Testis (tissue), 3 donors: ENCODE data around the gene ANO2. TPM values are rescaled to one million over a fixed set of nuclear protein-coding genes. Genes with fewer than 3 reads are reported as not detected.
A peak's percentile ranks its signal among the peaks of the same experiment; 100 is the strongest.

Source experiments
- DNase-seq: peaks from one replicate; pipeline ENCODE4 v3.0.0-alpha.2; 2019
- H3K27ac ChIP-seq, 2 donors: fragments of 200-600 bp; sonication (generic); one replicate each; pipeline ENCODE4 v1.5.1; 2019
- H3K27me3 ChIP-seq: fragments of 200-600 bp; sonication (generic); one replicate; pipeline ENCODE4 v1.5.1; 2019
- H3K36me3 ChIP-seq: fragments of 200-600 bp; sonication (generic); one replicate; pipeline ENCODE4 v1.5.1; 2017; ENCODE audit warnings: low read depth; ENCODE audit errors: missing control alignments
- H3K4me1 ChIP-seq: fragments of 200-600 bp; sonication (generic); one replicate; pipeline ENCODE4 v1.5.1; 2019
- H3K4me3 ChIP-seq, 2 donors: fragments of 200-600 bp; sonication (generic); one replicate each; pipeline ENCODE4 v1.5.1; 2017 to 2019
- H3K9me3 ChIP-seq: fragments of 200-600 bp; sonication (generic); one replicate; pipeline ENCODE4 v1.5.1; 2017
- CTCF ChIP-seq, 3 experiments: fragments of 450-650 bp in 2 of 3; fragments of 200-600 bp in 1 of 3; sonication (generic) in 1 of 3; IDR thresholded peaks; one replicate each; pipeline ENCODE4 v1.5.1; 2016 to 2019; ENCODE audit warnings: antibody characterized with exemption in 3 of 3, mild to moderate bottlenecking in 2 of 3, moderate library complexity in 1 of 3
- POLR2A ChIP-seq: fragments of 450-650 bp; IDR thresholded peaks from one replicate; pipeline ENCODE4 v1.6.1; 2017; ENCODE audit warnings: antibody characterized with exemption, mild to moderate bottlenecking, moderate library complexity
- WGBS, 2 donors: methylation state at CpG; one replicate each; pipeline ENCODE4 v1.1.5; 2018; 5-methylcytosine and 5-hydroxymethylcytosine counted together
- intact Hi-C: fragments of 100-400 bp; cut with DNase I; formaldehyde crosslinking; loops from one replicate; pipeline ENCODE4 v1.15.1; 2023; ENCODE audit warnings: low total_unique reads
- polyA plus RNA-seq: library from polyadenylated mRNA; stranded (reverse); fragments of 350-450 nt; fragmentation: Illumina TruSeq; extraction: RNeasy Lipid Tissue Mini Kit (QIAGEN cat#74804); gene quantifications from one replicate; pipeline ENCODE4 v1.2.3, GENCODE V29; 2014; ENCODE audit warnings: low read depth, low replicate concordance; ENCODE audit not compliant: insufficient read depth
- total RNA-seq, 2 donors: library from RNA; depleted of rRNA; stranded (reverse); fragments of >200 nt; gene quantifications; one replicate each; pipeline ENCODE4 v1.2.3, GENCODE V29; 2016

Gene ANO2
- total and polyA plus RNA-seq, 3 donors from 2014 or later: 9.8 to 24.5 (median 24.4) TPM

- 24 to 44% methylated on average over 14 of the region's 14 CpGs for WGBS, 2 donors
Measured at GRCh38 chr12:5567016-5567725, 377.9 kb downstream of the ANO2 start.

GRCh38 chr12:5565933-5566599, 379.0 kb downstream of the ANO2 start:
- no peak for TF ChIP-seq CTCF (IDR thresholded peaks at IDR 0.05)
- TF ChIP-seq POLR2A: no peak
- H3K27ac ChIP-seq: no peak overlapping the region
- no peaks in the 10 kb centered on the region for H3K27me3 ChIP-seq
- H3K4me1 ChIP-seq: no peaks in the 10 kb centered on the region
- intact Hi-C loops: no loop called here
- no peaks in the 10 kb centered on the region for H3K36me3 ChIP-seq
- H3K4me3 ChIP-seq: no peak overlapping the region
- no peak for DNase-seq
- 78 to 83% methylated on average over 3 of the region's 3 CpGs for WGBS, 2 donors
- no peaks in the 10 kb centered on the region for H3K9me3 ChIP-seq

More at GRCh38 chr12:5567016-5567725, 377.9 kb downstream of the ANO2 start:
- no peak overlapping the region for H3K27ac ChIP-seq
- no peaks in the 10 kb centered on the region for H3K27me3 ChIP-seq
- TF ChIP-seq CTCF (IDR thresholded peaks at IDR 0.05) (no peak), POLR2A (no peak)
- H3K36me3 ChIP-seq: no peaks in the 10 kb centered on the region
- no peak overlapping the region for H3K4me3 ChIP-seq
- H3K4me1 ChIP-seq: no peaks in the 10 kb centered on the region
- H3K9me3 ChIP-seq: no peaks in the 10 kb centered on the region
- DNase-seq: peak; percentile 31
- intact Hi-C loops: no loop called here

- H3K9me3 ChIP-seq: no peaks in the 10 kb centered on the region
- no peaks in the 10 kb centered on the region for H3K36me3 ChIP-seq
- TF ChIP-seq CTCF (IDR thresholded peaks at IDR 0.05) (no peak), POLR2A (no peak)
- no peak overlapping the region for H3K4me3 ChIP-seq
- H3K4me1 ChIP-seq: no peaks in the 10 kb centered on the region
- H3K27me3 ChIP-seq: no peaks in the 10 kb centered on the region
- 79 to 89% methylated on average over 3 of the region's 3 CpGs for WGBS, 2 donors
- intact Hi-C loops: no loop called here
- H3K27ac ChIP-seq: no peak overlapping the region
- DNase-seq: no peak
Measured at GRCh38 chr12:5562581-5562980, 382.5 kb downstream of the ANO2 start.

GRCh38 chr12:5561846-5562245, 383.2 kb downstream of the ANO2 start:
- H3K36me3 ChIP-seq: no peaks in the 10 kb centered on the region
- intact Hi-C loops: no loop called here
- DNase-seq: no peak
- H3K27me3 ChIP-seq: no peaks in the 10 kb centered on the region
- TF ChIP-seq CTCF (IDR thresholded peaks at IDR 0.05) (no peak), POLR2A (no peak)
- WGBS, 2 donors: 94 to 95% methylated on average over 5 to 6 of the region's 6 CpGs
- no peak overlapping the region for H3K4me3 ChIP-seq
- H3K27ac ChIP-seq: no peak overlapping the region
- H3K9me3 ChIP-seq: no peaks in the 10 kb centered on the region
- H3K4me1 ChIP-seq: no peaks in the 10 kb centered on the region
